ENCODE data around the gene BAIAP2.

BAIAP2 gene

DNA sequence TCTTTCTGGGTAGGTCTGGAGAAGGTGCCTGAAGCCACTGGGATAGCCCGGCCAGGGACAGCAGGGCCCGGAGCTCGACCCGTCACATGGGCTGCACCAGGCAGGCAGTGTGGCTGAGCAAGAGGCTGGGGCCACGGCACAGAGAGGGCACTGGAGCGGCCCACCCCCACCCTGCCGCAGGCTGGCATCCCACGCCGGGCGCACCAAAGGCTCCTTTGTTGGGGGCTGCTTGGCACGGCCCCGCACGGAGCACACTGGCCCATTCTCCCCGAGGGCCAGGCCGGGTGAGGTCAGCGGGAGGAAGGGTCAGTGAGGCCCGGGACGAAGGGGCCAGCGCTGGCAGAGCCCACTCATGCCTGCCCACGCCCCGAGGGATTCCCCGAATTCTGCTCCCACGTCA lies 93.8 kb downstream of the BAIAP2 start:
- no peak for DNase-seq

- DNase-seq: no peak
Measured at GRCh38 chr17:81129289-81129688, 94.3 kb downstream of the BAIAP2 start.

GRCh38 chr17:81129711-81130367 lies 94.9 kb downstream of the BAIAP2 start:
- no peak for DNase-seq

GRCh38 chr17:81130385-81131361 lies 95.7 kb downstream of the BAIAP2 start:
- no peak for DNase-seq

GRCh38 chr17:81131486-81132196 lies 96.7 kb downstream of the BAIAP2 start:
- DNase-seq: no peak

DNA sequence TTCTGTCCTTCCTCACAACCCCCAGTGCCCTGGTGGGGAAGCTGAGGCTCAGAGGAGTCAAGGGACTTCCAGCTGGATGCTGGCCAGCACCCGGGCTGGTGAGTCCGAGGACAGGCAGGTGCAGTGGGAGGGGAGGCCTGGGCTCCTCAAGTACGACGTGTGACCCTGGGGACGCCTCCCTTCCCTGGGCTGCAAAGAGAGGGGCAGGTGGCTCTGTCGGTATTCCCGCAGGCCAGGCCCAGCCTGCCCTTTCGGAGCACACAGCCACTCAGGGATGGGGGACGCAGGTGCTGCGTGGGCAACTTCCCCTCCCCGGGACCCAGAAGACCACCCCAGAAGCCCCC lies 97.2 kb downstream of the BAIAP2 start:
- no peak for DNase-seq

DNA sequence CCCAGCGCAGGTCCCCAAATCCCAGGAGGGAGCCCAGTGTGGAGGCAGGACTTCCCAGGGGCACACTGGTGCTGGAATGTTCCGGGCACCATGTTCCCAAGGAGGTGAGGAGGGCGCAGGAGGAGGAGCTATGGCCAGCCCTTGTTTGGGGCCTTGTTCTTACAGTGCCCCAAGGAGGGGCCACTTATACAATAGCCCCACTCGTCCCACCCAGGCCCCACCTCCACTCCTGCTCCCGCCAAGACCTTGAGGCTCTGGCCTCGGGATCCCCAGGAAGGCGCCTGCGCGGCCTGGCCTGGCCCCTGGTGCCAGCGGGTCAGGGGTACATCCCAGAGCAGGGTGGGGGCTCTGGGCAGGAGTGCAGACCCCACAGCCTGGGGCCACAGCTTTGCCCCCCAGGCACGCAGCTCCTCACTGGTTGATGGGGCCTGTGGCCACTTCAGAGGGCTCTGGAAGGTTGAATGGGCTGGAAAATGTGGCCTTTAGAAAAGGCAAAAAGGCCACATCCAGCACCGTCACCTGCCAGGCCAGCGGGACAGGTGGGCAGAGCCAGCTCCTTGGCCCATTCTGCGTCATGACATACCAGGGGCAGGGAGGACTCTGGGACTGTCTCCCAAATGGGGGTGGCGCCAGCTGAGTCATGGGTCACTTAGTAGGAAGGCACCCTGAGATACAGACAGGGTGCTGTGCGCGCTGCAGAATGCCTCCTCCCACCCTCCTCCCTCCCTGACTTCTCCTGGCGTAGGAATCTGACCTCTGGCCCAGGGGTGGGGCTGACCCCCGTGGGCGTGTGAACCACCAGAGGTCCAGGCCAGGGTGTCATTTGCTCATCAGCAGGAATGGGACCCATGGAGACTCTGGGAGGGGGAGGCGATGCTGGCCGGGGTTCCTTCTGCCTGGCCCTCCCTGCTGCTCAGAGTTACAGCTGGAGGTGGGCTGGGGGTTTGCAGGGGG lies 98.1 kb downstream of the BAIAP2 start:
- no peak for DNase-seq

GRCh38 chr17:81134064-81134781 lies 99.3 kb downstream of the BAIAP2 start:
- no peak for DNase-seq

GRCh38 chr17:81135505-81136278 lies 100.7 kb downstream of the BAIAP2 start:
- no peak for DNase-seq

DNA sequence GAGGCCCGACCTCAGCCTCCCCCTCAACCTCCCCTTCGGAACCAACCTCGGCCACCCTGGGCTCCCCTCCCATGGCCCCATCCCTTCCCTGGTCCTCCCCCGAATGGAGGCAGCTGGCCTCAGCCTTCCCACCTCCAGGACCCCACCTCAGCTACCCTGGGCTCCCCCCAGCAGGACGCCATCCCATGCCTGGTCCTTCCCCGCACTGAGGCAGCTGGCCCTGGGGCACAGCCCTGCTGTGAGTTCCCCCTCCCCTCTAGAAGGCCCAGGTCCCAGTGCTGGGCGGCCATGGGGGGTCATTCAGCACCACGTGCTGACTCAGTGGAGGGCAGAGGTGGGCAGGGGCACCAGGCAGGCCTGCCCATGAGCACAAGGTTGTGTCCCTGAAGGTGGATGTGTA lies 101.4 kb downstream of the BAIAP2 start:
- DNase-seq: no peak

GRCh38 chr17:81137248-81137647 lies 102.3 kb downstream of the BAIAP2 start:
- DNase-seq: no peak

- no peak for DNase-seq
Measured at GRCh38 chr17:81138083-81138482, 103.1 kb downstream of the BAIAP2 start.

- DNase-seq: no peak
Measured at GRCh38 chr17:81138500-81138899, 103.5 kb downstream of the BAIAP2 start.

DNA sequence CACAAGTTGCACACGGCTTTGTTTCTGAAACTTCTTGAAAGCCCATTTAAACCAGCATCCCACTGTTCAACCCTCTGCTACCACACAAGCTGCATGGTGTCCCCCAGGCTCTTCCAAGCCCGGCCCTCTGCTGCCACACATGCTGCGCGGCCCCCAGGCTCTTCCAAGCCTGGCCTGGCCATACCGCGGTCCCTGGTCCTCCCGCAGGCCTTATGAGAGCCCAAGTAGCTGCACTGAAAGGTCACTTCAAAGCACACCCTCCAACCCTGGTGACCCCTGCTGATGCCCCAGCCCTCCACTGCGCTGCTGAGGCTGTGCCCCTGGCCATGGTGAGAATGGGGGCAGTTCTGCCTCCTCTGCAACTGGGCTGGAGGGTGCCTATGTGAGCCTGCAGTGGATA lies 104.5 kb downstream of the BAIAP2 start:
- DNase-seq: no peak

GRCh38 chr17:81140018-81140417 lies 105.1 kb downstream of the BAIAP2 start:
- DNase-seq: no peak

- DNase-seq: no peak
Measured at GRCh38 chr17:81140695-81141094, 105.7 kb downstream of the BAIAP2 start.

DNA sequence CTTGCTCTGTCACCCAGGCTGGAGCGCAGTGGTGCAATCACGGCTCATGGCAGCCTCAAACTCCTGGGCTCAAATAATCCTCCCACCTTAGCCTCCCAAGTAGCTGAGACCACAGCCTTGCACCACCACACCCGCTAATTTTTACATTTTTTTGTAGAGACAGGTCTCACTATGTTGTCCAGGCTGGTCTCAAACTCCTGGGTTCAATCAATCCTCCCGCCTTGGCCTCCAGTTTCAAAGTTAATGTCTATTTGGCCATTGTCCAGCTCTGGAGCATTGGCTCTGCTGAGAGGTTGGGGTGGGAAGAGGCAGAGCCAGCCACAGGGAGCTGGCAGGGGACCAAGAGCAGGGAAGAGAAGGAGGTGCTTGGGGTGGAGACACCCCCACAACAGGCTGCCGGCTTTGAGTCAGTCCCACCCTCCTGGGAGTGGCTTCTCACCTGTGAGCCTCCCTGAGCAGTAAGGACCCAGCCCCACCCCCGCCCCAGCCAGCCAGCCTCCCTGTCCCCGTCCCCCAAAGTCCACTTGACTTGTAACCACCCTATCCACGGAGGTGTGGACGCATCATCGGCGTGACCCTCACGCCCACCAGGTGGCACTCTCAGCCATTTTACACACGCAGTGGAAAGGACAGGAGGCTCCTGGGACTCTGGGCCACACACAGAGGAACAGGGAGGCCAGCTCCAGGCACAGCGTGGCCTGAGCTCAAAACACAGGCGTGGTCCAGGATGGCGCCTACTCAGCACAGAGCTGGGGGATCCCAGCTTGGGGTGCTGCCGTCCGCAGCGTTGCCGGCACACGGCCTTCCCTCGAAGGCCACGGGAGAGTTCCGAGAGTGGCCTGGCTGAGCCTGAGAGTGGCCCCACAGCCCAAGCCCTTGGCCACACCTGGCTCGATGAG lies 107.6 kb downstream of the BAIAP2 start:
- peak in 3 of 4 experiments; percentile 22 to 51 (median 36) for DNase-seq

DNA sequence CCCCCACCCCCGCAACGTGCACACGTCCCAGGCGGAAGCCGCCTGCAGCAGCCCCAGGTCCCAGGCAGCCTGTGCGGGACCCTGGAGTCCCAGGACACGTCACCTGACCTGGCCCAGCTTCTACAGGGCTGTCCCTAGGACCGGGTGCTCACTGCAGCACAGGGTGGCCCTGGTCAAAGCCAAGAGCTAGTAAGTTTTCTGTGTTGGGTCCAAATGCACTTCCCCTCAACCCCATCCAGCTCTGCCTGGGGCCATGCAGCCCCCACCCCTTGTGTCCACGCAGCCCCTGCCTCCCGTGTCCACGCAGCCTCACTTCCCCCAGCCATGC lies 108.2 kb downstream of the BAIAP2 start:
- DNase-seq: no peak

- no peak for DNase-seq
Measured at GRCh38 chr17:81143717-81144422, 108.9 kb downstream of the BAIAP2 start.

All from activated naive CD4-positive, alpha-beta T cell (primary cell).